Ascending aorta (tissue), 2 donors: Measurements from ENCODE around the gene TTC13. TPM values are rescaled to one million over a fixed set of nuclear protein-coding genes. Genes with fewer than 3 reads are reported as not detected.
A peak's percentile ranks its signal among the peaks of the same experiment; 100 is the strongest.

Source experiments
- DNase-seq, 2 donors: peaks; one replicate each; pipeline ENCODE4 v3.0.0-alpha.2; 2019; ENCODE audit warnings: low spot score in 2 of 2
- H3K27ac ChIP-seq, 2 donors: fragments of 200-600 bp; sonication (generic); one replicate each; pipeline ENCODE4 v1.5.1; 2016 to 2017; ENCODE audit warnings: mild to moderate bottlenecking in 1 of 2
- H3K27me3 ChIP-seq: fragments of 200-600 bp; sonication (generic); one replicate; pipeline ENCODE4 v1.5.1; 2017
- H3K36me3 ChIP-seq, 2 donors: fragments of 200-600 bp; sonication (generic); one replicate each; pipeline ENCODE4 v1.5.1; 2016
- H3K4me1 ChIP-seq, 2 donors: fragments of 200-600 bp; sonication (generic); one replicate each; pipeline ENCODE4 v1.5.1; 2016 to 2017; ENCODE audit warnings: mild to moderate bottlenecking in 1 of 2
- H3K4me3 ChIP-seq, 2 donors: fragments of 200-600 bp; sonication (generic); one replicate each; pipeline ENCODE4 v1.5.1; 2016 to 2017; ENCODE audit warnings: mild to moderate bottlenecking in 1 of 2
- H3K9me3 ChIP-seq, 2 donors: fragments of 200-600 bp; sonication (generic); one replicate each; pipeline ENCODE4 v1.5.1; 2016
- intact Hi-C: fragments of 100-400 bp; cut with DNase I; formaldehyde crosslinking; loops from one replicate; pipeline ENCODE4 v1.15.1; 2023
- total RNA-seq: library from RNA; depleted of rRNA; stranded (reverse); fragments of >200 nt; gene quantifications from one replicate; pipeline ENCODE4 v1.1.0, GENCODE V29; 2016
- TF ChIP-seq, protein P1 (sequence below), 3 experiments: fragments of 200-600 bp in 2 of 3; fragments of 450-650 bp in 1 of 3; sonication (generic) in 2 of 3; IDR thresholded peaks; one replicate each; pipeline ENCODE4 v1.5.1; 2016 to 2019; ENCODE audit warnings: antibody characterized with exemption in 3 of 3, mild to moderate bottlenecking in 1 of 3, moderate library complexity in 1 of 3

The TTC13 gene
- total RNA-seq, 1 donor from 2014 or later: 21.5 TPM

- TF ChIP-seq, protein P1, sequence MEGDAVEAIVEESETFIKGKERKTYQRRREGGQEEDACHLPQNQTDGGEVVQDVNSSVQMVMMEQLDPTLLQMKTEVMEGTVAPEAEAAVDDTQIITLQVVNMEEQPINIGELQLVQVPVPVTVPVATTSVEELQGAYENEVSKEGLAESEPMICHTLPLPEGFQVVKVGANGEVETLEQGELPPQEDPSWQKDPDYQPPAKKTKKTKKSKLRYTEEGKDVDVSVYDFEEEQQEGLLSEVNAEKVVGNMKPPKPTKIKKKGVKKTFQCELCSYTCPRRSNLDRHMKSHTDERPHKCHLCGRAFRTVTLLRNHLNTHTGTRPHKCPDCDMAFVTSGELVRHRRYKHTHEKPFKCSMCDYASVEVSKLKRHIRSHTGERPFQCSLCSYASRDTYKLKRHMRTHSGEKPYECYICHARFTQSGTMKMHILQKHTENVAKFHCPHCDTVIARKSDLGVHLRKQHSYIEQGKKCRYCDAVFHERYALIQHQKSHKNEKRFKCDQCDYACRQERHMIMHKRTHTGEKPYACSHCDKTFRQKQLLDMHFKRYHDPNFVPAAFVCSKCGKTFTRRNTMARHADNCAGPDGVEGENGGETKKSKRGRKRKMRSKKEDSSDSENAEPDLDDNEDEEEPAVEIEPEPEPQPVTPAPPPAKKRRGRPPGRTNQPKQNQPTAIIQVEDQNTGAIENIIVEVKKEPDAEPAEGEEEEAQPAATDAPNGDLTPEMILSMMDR (IDR thresholded peaks at IDR 0.05): no peak
- H3K27ac ChIP-seq: peak overlapping the region; percentile 29 to 46
- peak in 1 of 2 donors; percentile 67 for DNase-seq
- intact Hi-C loops: loop anchor here (1.0 to 10.0 kb wide), 8 partner anchors 37 to 336 kb away; partner anchors contain the start of genes C1orf198, COG2 and GNPAT
- H3K9me3 ChIP-seq: no peaks in the 10 kb centered on the region
- peaks cover 0 to 4% of the 10 kb centered on the region in 2 donors for H3K4me1 ChIP-seq
- H3K4me3 ChIP-seq: peak overlapping the region; percentile 90 to 97
- no peaks in the 10 kb centered on the region for H3K36me3 ChIP-seq
- no peaks in the 10 kb centered on the region for H3K27me3 ChIP-seq
Measured at GRCh38 chr1:230977761-230978490, 735 bp downstream of the TTC13 start.

GRCh38 chr1:230976825-230977747 lies 1.6 kb downstream of the TTC13 start:
- H3K27ac ChIP-seq: peak overlapping the region in 1 of 2 donors; percentile 46

DNA sequence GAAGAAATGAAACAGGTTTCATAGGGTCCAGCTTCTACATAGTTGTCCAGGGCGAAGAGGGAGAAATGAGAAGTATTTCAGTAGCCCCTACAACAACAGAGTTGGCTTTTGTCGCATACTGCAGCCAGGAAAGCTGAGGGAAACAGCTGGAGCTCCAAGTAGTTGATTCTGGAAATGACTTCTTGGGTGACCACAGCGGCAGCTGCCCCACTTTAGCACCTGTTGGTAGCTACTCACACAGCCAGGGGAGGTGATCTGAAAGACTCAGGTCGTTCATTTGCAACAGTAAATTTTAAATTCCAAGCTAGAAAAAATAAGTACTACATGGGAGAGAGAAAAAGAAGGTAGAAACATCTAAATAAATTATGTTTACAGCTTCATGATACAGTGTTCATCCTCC lies 2.3 kb downstream of the TTC13 start:
- Histone ChIP-seq H3K27ac (no peak overlapping the region), H3K4me1 (peaks cover 0 to 4% of the 10 kb centered on the region in 2 donors), H3K9me3 (no peaks in the 10 kb centered on the region), H3K27me3 (no peaks in the 10 kb centered on the region), H3K36me3 (no peaks in the 10 kb centered on the region), H3K4me3 (no peak overlapping the region)
- intact Hi-C loops: loop anchor here (5.0 to 10.0 kb wide), 3 partner anchors 64 to 238 kb away; no protein-coding TSS in a partner anchor
- TF ChIP-seq, protein P1 (IDR thresholded peaks at IDR 0.05): no peak
- no peak for DNase-seq

More at GRCh38 chr1:230976825-230977747, 1.6 kb downstream of the TTC13 start:
- intact Hi-C loops: loop anchor here (5.0 to 10.0 kb wide), 3 partner anchors 65 to 238 kb away; no protein-coding TSS in a partner anchor
- Histone ChIP-seq H3K4me1 (peaks cover 0 to 4% of the 10 kb centered on the region in 2 donors), H3K4me3 (peak overlapping the region; percentile 90 to 97), H3K9me3 (no peaks in the 10 kb centered on the region), H3K36me3 (no peaks in the 10 kb centered on the region), H3K27me3 (no peaks in the 10 kb centered on the region)
- no peak for DNase-seq
- TF ChIP-seq, protein P1 (IDR thresholded peaks at IDR 0.05): no peak

GRCh38 chr1:230975636-230976035 lies 3.0 kb downstream of the TTC13 start:
- no peaks in the 10 kb centered on the region for H3K9me3 ChIP-seq
- DNase-seq: no peak
- H3K27me3 ChIP-seq: no peaks in the 10 kb centered on the region
- peaks cover 0 to 4% of the 10 kb centered on the region in 2 donors for H3K4me1 ChIP-seq
- H3K36me3 ChIP-seq: no peaks in the 10 kb centered on the region
- H3K27ac ChIP-seq: no peak overlapping the region
- intact Hi-C loops: loop anchor here (5.0 to 10.0 kb wide), 3 partner anchors 63 to 239 kb away; no protein-coding TSS in a partner anchor
- TF ChIP-seq, protein P1 (IDR thresholded peaks at IDR 0.05): no peak
- no peak overlapping the region for H3K4me3 ChIP-seq

DNA sequence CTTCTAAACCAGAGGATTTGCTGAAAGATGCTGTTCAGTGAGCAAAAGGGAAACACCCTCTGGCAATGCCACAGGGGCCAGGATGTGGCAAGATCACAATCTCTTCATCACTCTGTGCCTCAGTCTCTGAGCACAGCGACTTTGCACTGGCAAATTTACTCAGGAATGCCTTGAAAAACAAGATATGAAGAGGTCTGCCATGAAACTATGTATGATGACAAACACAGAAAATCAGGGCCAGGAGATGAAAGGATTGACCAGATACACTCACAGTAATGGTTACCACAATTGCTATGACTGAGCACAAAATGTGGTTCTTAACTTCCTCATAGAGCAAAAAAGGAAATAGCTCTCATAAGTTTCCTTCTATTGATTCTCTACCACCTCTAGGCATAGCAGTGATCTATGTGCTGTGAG lies 5.8 kb downstream of the TTC13 start:
- H3K27ac ChIP-seq: no peak overlapping the region
- H3K4me1 ChIP-seq: peaks cover 0 to 4% of the 10 kb centered on the region in 2 donors
- H3K9me3 ChIP-seq: no peaks in the 10 kb centered on the region
- TF ChIP-seq, protein P1 (IDR thresholded peaks at IDR 0.05): no peak
- H3K4me3 ChIP-seq: no peak overlapping the region
- intact Hi-C loops: loop anchor here (10.0 kb wide), 1 partner anchor 242 kb away; no protein-coding TSS in a partner anchor
- no peaks in the 10 kb centered on the region for H3K27me3 ChIP-seq
- no peaks in the 10 kb centered on the region for H3K36me3 ChIP-seq
- DNase-seq: no peak
